Endometrial microvascular endothelial cells (primary cell): ENCODE measurements around the gene CREBBP. TPM values are rescaled to one million over a fixed set of nuclear protein-coding genes. Genes with fewer than 3 reads are reported as not detected.

Source experiments
- in situ Hi-C: cut with HindIII; loops from 2 replicates; pipeline ENCODE4 v1.10.0; 2017; ENCODE audit warnings: low sequenced_read_pairs, low pct_unique_long_range_greater_than_20kb; ENCODE audit errors: inconsistent ontology term
- total RNA-seq: library from RNA; depleted of rRNA; stranded (reverse); fragments of >200 nt; gene quantifications from one replicate; pipeline ENCODE4 v1.2.3, GENCODE V29; 2015; ENCODE audit errors: inconsistent ontology term

The CREBBP gene
- total RNA-seq, 1 donor from 2014 or later = 12.5 TPM

- in situ Hi-C loops = loop anchor here (25.0 kb wide), 1 partner anchor 350 kb away; the partner anchor contains the start of gene CLUAP1
These were observed 18.6 kb downstream of the CREBBP start for GRCh38 chr16:3861808-3862451.

- in situ Hi-C loops = loop anchor here (25.0 kb wide), 1 partner anchor 348 kb away; the partner anchor contains the start of gene CLUAP1
These were observed 20.6 kb downstream of the CREBBP start for GRCh38 chr16:3859889-3860288.

GRCh38 chr16:3858801-3859200 lies 21.7 kb downstream of the CREBBP start:
- in situ Hi-C loops = loop anchor here (25.0 kb wide), 1 partner anchor 346 kb away; the partner anchor contains the start of gene CLUAP1

GRCh38 chr16:3857189-3858043 lies 23.1 kb downstream of the CREBBP start:
- in situ Hi-C loops = loop anchor here (25.0 kb wide), 1 partner anchor 345 kb away; the partner anchor contains the start of gene CLUAP1

- in situ Hi-C loops = loop anchor here (25.0 kb wide), 1 partner anchor 344 kb away; the partner anchor contains the start of gene CLUAP1
These were observed 24.0 kb downstream of the CREBBP start for GRCh38 chr16:3856367-3857141.

GRCh38 chr16:3854750-3855541 lies 25.6 kb downstream of the CREBBP start:
- in situ Hi-C loops = loop anchor here (25.0 kb wide), 1 partner anchor 343 kb away; the partner anchor contains the start of gene CLUAP1

- in situ Hi-C loops = loop anchor here (25.0 kb wide), 1 partner anchor 338 kb away; the partner anchor contains the start of gene CLUAP1
These were observed 30.0 kb downstream of the CREBBP start for GRCh38 chr16:3850544-3850899.

GRCh38 chr16:3849751-3850543 lies 30.6 kb downstream of the CREBBP start:
- in situ Hi-C loops = loop anchor here (25.0 kb wide), 1 partner anchor 338 kb away; the partner anchor contains the start of gene CLUAP1

GRCh38 chr16:3846595-3847091 lies 33.9 kb downstream of the CREBBP start:
- in situ Hi-C loops = no loop called here

- in situ Hi-C loops = no loop called here
These were observed 34.4 kb downstream of the CREBBP start for GRCh38 chr16:3846087-3846486.

- in situ Hi-C loops = no loop called here
These were observed 37.5 kb downstream of the CREBBP start for GRCh38 chr16:3842994-3843393.

GRCh38 chr16:3841729-3842508 lies 38.6 kb downstream of the CREBBP start:
- in situ Hi-C loops = no loop called here

GRCh38 chr16:3839402-3840184 lies 40.9 kb downstream of the CREBBP start:
- in situ Hi-C loops = no loop called here

- in situ Hi-C loops = no loop called here
These were observed 41.7 kb downstream of the CREBBP start for GRCh38 chr16:3838600-3839401.
